HepG2 (cell line): ENCODE results near the gene SLC25A22. TPM values are rescaled to one million over a fixed set of nuclear protein-coding genes. Genes with fewer than 3 reads are reported as not detected.

Source experiments
- ATF7-NPFF ChIP-seq: sonication (generic); formaldehyde crosslinking; IDR thresholded peaks from 2 replicates; pipeline ENCODE4 v1.8.1; 2023; ENCODE audit warnings: mild to moderate bottlenecking, low read depth, missing genetic modification reagents, moderate library complexity
- CBX5 ChIP-seq: sonication (generic); formaldehyde crosslinking; IDR thresholded peaks from 2 replicates; pipeline ENCODE4 v1.4.0; 2020; ENCODE audit warnings: missing genetic modification reagents, borderline replicate concordance
- KAT7 ChIP-seq: IDR thresholded peaks from 2 replicates; pipeline ENCODE4 v1.6.1; 2018; ENCODE audit warnings: borderline replicate concordance, missing compliant biosample characterization
- RFX3 ChIP-seq: IDR thresholded peaks from 2 replicates; pipeline ENCODE4 v1.6.1; 2016; ENCODE audit warnings: missing biosample characterization, missing genetic modification reagents
- STAT5B ChIP-seq: sonication (generic); formaldehyde crosslinking; IDR thresholded peaks from 2 replicates; pipeline ENCODE4 v1.4.0; 2020; ENCODE audit warnings: missing genetic modification reagents
- TAF1 ChIP-seq: sonication (generic); formaldehyde crosslinking; IDR thresholded peaks from 2 replicates; pipeline ENCODE4 v1.4.0; 2020; ENCODE audit warnings: missing genetic modification reagents
- ZNF225 ChIP-seq: sonication (generic); formaldehyde crosslinking; IDR thresholded peaks from 2 replicates; pipeline ENCODE4 v1.4.0; 2020; ENCODE audit warnings: mild to moderate bottlenecking, missing genetic modification reagents
- polyA plus RNA-seq, 8 experiments: library from polyadenylated mRNA; depleted of rRNA in 3 of 8; stranded (reverse) in 7 of 8; unstranded in 1 of 8; fragments of >200 nt; fragmentation: Illumina TruSeq in 4 of 8; extraction: Trizol in 4 of 8; gene quantifications; 2 replicates each; pipeline versions ENCODE4 v1.2.1 to v1.2.3, GENCODE V29; 2011 to 2016; ENCODE audit warnings: low read depth in 4 of 8, missing spikeins in 1 of 8, mixed read lengths in 1 of 8; ENCODE audit not compliant: insufficient read depth in 1 of 8
- total RNA-seq, 5 experiments: library from RNA; depleted of rRNA; stranded (reverse); fragments of >200 nt; fragmentation: Illumina TruSeq; extraction: Trizol; gene quantifications; 2 replicates each; pipeline ENCODE4 v1.2.3, GENCODE V29; 2016; ENCODE audit warnings: low read depth in 1 of 5
- TF ChIP-seq, protein P1 (sequence below): sonication (generic); formaldehyde crosslinking; IDR thresholded peaks from 2 replicates; pipeline ENCODE4 v1.9.0; 2022; ENCODE audit warnings: low read depth, missing genetic modification reagents
- TF ChIP-seq, protein P2 (sequence below): sonication (generic); formaldehyde crosslinking; IDR thresholded peaks from 2 replicates; pipeline ENCODE4 v1.8.0; 2022; ENCODE audit warnings: missing genetic modification reagents, mild to moderate bottlenecking, moderate library complexity, borderline replicate concordance
- TF ChIP-seq, protein P3 (sequence below): sonication (generic); formaldehyde crosslinking; IDR thresholded peaks from 2 replicates; pipeline ENCODE4 v1.8.0; 2023; ENCODE audit warnings: mild to moderate bottlenecking, missing genetic modification reagents
- TF ChIP-seq, protein P4 (sequence below), 2 experiments: IDR thresholded peaks; 2 replicates each; pipeline ENCODE4 v1.6.1; 2011 to 2012; ENCODE audit warnings: low read length in 2 of 2, borderline replicate concordance in 1 of 2, low read depth in 1 of 2, mild to moderate bottlenecking in 1 of 2, moderate library complexity in 1 of 2

The SLC25A22 gene
- total and polyA plus RNA-seq, 2 of the 13 experiments (the other 11 are each of a cell fraction or from before 2014, with no cell fraction given), result 12.4 to 19.2 TPM

DNA sequence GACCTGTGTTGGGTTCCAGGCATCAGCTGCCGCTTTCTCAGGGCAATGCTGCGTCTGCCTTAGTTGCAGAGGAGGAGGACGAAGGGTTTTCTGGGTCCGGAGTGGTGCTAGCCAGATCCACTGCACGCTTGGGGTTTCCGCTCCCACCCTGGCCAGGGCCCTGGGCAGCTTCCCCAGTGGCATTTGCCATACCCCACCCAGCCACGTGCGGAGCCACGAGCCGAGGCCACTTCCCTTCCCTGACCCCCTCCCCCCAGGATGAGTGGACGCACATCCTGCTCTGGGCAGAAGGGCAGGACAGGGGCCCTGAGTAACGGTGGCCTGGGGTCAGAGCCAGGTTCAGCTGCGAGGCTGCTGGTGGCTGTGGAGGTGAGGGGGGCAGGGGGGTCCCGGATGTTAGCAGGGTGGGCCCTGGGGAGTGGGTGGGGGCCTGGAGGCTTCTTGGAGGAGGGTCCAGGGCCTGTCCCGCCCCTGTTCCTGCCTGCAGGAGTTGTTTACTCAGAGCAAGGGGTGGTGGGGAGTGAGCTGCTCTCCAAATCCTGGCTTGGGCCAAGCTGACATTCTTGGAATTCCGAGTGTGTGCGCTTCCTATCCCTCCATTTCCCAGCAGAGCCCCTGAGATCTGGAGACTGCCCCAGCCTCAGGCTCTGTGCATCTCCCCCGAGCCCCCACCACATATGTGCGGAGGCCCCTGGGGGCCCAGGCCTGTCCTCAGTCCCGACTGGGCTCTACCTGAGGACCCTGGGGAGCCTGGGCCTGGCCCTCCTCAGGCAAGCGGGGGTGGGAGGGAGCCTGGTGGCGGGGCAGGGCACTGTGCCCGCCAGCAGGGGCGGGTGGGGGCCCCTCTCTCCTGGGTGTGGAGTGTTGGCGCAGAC lies 46.0 kb upstream of the SLC25A22 start (continued):
- TF ChIP-seq, protein P1, sequence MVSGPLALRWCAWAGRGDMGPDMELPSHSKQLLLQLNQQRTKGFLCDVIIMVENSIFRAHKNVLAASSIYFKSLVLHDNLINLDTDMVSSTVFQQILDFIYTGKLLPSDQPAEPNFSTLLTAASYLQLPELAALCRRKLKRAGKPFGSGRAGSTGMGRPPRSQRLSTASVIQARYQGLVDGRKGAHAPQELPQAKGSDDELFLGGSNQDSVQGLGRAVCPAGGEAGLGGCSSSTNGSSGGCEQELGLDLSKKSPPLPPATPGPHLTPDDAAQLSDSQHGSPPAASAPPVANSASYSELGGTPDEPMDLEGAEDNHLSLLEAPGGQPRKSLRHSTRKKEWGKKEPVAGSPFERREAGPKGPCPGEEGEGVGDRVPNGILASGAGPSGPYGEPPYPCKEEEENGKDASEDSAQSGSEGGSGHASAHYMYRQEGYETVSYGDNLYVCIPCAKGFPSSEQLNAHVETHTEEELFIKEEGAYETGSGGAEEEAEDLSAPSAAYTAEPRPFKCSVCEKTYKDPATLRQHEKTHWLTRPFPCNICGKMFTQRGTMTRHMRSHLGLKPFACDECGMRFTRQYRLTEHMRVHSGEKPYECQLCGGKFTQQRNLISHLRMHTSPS (CRISPR knock-in tag), result peak; percentile 55; the same call in 1 of the 2 replicates
- no peak for TF ChIP-seq ZNF225 (CRISPR knock-in tag)
- no peak for TF ChIP-seq STAT5B (CRISPR knock-in tag)
- TF ChIP-seq CBX5 (CRISPR knock-in tag), result no peak; the same call in 1 of the 2 replicates
- TF ChIP-seq, protein P2, sequence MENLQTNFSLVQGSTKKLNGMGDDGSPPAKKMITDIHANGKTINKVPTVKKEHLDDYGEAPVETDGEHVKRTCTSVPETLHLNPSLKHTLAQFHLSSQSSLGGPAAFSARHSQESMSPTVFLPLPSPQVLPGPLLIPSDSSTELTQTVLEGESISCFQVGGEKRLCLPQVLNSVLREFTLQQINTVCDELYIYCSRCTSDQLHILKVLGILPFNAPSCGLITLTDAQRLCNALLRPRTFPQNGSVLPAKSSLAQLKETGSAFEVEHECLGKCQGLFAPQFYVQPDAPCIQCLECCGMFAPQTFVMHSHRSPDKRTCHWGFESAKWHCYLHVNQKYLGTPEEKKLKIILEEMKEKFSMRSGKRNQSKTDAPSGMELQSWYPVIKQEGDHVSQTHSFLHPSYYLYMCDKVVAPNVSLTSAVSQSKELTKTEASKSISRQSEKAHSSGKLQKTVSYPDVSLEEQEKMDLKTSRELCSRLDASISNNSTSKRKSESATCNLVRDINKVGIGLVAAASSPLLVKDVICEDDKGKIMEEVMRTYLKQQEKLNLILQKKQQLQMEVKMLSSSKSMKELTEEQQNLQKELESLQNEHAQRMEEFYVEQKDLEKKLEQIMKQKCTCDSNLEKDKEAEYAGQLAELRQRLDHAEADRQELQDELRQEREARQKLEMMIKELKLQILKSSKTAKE, result peak; percentile 92
- TF ChIP-seq, protein P3, sequence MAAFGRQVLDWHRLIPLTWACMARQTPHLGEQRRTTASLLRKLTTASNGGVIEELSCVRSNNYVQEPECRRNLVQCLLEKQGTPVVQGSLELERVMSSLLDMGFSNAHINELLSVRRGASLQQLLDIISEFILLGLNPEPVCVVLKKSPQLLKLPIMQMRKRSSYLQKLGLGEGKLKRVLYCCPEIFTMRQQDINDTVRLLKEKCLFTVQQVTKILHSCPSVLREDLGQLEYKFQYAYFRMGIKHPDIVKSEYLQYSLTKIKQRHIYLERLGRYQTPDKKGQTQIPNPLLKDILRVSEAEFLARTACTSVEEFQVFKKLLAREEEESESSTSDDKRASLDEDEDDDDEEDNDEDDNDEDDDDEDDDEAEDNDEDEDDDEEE (CRISPR knock-in tag), result no peak
- TF ChIP-seq KAT7 (CRISPR knock-in tag), result no peak
- TF ChIP-seq RFX3 (CRISPR knock-in tag), result no peak
- TF ChIP-seq, protein P4, sequence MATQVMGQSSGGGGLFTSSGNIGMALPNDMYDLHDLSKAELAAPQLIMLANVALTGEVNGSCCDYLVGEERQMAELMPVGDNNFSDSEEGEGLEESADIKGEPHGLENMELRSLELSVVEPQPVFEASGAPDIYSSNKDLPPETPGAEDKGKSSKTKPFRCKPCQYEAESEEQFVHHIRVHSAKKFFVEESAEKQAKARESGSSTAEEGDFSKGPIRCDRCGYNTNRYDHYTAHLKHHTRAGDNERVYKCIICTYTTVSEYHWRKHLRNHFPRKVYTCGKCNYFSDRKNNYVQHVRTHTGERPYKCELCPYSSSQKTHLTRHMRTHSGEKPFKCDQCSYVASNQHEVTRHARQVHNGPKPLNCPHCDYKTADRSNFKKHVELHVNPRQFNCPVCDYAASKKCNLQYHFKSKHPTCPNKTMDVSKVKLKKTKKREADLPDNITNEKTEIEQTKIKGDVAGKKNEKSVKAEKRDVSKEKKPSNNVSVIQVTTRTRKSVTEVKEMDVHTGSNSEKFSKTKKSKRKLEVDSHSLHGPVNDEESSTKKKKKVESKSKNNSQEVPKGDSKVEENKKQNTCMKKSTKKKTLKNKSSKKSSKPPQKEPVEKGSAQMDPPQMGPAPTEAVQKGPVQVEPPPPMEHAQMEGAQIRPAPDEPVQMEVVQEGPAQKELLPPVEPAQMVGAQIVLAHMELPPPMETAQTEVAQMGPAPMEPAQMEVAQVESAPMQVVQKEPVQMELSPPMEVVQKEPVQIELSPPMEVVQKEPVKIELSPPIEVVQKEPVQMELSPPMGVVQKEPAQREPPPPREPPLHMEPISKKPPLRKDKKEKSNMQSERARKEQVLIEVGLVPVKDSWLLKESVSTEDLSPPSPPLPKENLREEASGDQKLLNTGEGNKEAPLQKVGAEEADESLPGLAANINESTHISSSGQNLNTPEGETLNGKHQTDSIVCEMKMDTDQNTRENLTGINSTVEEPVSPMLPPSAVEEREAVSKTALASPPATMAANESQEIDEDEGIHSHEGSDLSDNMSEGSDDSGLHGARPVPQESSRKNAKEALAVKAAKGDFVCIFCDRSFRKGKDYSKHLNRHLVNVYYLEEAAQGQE (IDR thresholded peaks at IDR 0.05; ENCODE audit: borderline replicate concordance in 1 of 2, low read depth in 1 of 2, low read length in 2 of 2), result peak in 1 of 2 experiments; percentile 69; a peak in 2 of 4 replicates
- TF ChIP-seq ATF7-NPFF (CRISPR knock-in tag), result no peak
- TF ChIP-seq TAF1 (CRISPR knock-in tag), result peak; percentile 58; the same call in 1 of the 2 replicates
